ENCODE measurements around the gene AIM2. TPM values are rescaled to one million over a fixed set of nuclear protein-coding genes. Genes with fewer than 3 reads are reported as not detected.

Gene AIM2
- total RNA-seq, 1 experiment from 2014 or later = not detected

DNA sequence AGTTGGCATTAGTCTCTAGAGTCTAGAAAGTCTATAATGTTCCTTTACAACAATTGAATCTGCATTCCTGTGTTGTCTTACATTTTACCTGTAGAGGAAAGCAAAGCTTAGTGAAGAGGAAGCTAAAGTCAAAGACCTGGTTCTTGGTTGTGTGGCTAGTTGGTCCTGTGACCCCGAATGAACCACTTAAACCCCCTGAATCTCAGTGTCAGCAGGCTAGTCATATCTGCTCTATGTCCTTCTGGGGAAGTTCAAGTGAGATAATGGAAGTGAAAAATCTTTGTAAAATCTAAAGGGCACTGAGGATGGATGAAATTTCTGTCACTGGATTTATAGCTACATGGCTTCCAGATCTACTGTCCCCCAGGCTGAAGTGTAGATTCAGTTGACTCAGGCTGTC lies 24.0 kb upstream of the AIM2 start:
- no peak overlapping the region for H3K27ac Mint-ChIP-seq (ENCODE audit: unreplicated experiment)
- no TSS peak for BruUV-seq (replicated peaks)
- no peaks in the 10 kb centered on the region for H3K4me1 ChIP-seq
- TF ChIP-seq, protein P1, sequence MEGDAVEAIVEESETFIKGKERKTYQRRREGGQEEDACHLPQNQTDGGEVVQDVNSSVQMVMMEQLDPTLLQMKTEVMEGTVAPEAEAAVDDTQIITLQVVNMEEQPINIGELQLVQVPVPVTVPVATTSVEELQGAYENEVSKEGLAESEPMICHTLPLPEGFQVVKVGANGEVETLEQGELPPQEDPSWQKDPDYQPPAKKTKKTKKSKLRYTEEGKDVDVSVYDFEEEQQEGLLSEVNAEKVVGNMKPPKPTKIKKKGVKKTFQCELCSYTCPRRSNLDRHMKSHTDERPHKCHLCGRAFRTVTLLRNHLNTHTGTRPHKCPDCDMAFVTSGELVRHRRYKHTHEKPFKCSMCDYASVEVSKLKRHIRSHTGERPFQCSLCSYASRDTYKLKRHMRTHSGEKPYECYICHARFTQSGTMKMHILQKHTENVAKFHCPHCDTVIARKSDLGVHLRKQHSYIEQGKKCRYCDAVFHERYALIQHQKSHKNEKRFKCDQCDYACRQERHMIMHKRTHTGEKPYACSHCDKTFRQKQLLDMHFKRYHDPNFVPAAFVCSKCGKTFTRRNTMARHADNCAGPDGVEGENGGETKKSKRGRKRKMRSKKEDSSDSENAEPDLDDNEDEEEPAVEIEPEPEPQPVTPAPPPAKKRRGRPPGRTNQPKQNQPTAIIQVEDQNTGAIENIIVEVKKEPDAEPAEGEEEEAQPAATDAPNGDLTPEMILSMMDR (IDR thresholded peaks at IDR 0.05; ENCODE audit: insufficient read depth in 1 of 2, low read depth in 1 of 2, low read length in 1 of 2, severe bottlenecking in 1 of 2, unreplicated experiment in 1 of 2) = no peak
- H3K9me3 ChIP-seq = no peaks in the 10 kb centered on the region
- H3K27me3 Mint-ChIP-seq (ENCODE audit: insufficient read depth, unreplicated experiment) = peaks cover 33% of the 10 kb centered on the region
- POLR2A ChIA-PET = no interaction called here
- intact Hi-C loops (cut with micrococcal nuclease; ENCODE audit: unreplicated experiment) = no loop called here
- no peaks in the 10 kb centered on the region for H3K36me3 ChIP-seq (ENCODE audit: control insufficient read depth, insufficient read depth, low read length)
- DNase-seq = no peak
- no peaks in the 10 kb centered on the region for H3K4me1 Mint-ChIP-seq (ENCODE audit: low read depth, unreplicated experiment)
- no peaks in the 10 kb centered on the region; the same call in 1 of the 2 replicates for H3K27me3 ChIP-seq (replicated peaks; ENCODE audit: control insufficient read depth, insufficient read depth, low read length)
- H3K4me3 ChIP-seq (ENCODE audit: low read depth, low read length) = no peak overlapping the region
- no peaks in the 10 kb centered on the region for H3K36me3 Mint-ChIP-seq (ENCODE audit: insufficient read depth, unreplicated experiment)
- H3K9me3 Mint-ChIP-seq (ENCODE audit: unreplicated experiment) = no peaks in the 10 kb centered on the region
- CTCF ChIA-PET = no interaction called here
- H3K4me3 Mint-ChIP-seq (ENCODE audit: unreplicated experiment) = no peak overlapping the region

DNA sequence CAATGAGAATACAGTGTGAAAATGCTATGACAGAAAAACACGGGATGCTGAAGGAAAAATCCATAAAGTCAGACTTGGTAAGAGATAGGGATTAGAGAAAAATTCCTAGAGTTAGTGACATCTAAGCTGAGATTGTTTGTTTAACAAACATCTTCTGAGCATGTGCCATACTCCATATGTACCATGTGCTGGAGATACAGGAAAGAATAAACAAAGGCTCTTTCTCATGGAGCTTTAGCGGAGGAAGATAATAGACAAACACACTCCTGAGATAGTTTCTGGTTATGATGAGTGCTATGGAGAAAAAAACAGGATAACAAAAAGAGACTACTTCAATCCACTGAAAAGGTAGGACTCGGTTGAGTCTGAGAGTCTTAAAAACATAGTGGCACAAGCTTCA lies 22.0 kb upstream of the AIM2 start:
- Mint-ChIP-seq H3K9me3 (ENCODE audit: unreplicated experiment) (no peaks in the 10 kb centered on the region), H3K36me3 (ENCODE audit: insufficient read depth, unreplicated experiment) (no peaks in the 10 kb centered on the region), H3K4me1 (ENCODE audit: low read depth, unreplicated experiment) (no peaks in the 10 kb centered on the region), H3K27me3 (ENCODE audit: insufficient read depth, unreplicated experiment) (peaks cover 32% of the 10 kb centered on the region), H3K4me3 (ENCODE audit: unreplicated experiment) (no peak overlapping the region), H3K27ac (ENCODE audit: unreplicated experiment) (no peak overlapping the region)
- Histone ChIP-seq H3K36me3 (ENCODE audit: control insufficient read depth, insufficient read depth, low read length) (no peaks in the 10 kb centered on the region), H3K27me3 (replicated peaks; ENCODE audit: control insufficient read depth, insufficient read depth, low read length) (no peaks in the 10 kb centered on the region; the same call in 1 of the 2 replicates), H3K4me3 (ENCODE audit: low read depth, low read length) (no peak overlapping the region), H3K9me3 (no peaks in the 10 kb centered on the region), H3K4me1 (no peaks in the 10 kb centered on the region)
- TF ChIP-seq, protein P1 (IDR thresholded peaks at IDR 0.05; ENCODE audit: insufficient read depth in 1 of 2, low read depth in 1 of 2, low read length in 1 of 2, severe bottlenecking in 1 of 2, unreplicated experiment in 1 of 2) = no peak
- intact Hi-C loops (cut with micrococcal nuclease; ENCODE audit: unreplicated experiment) = no loop called here
- ChIA-PET CTCF (no interaction called here), POLR2A (no interaction called here)
- DNase-seq = no peak
- BruUV-seq (replicated peaks) = no TSS peak

DNA sequence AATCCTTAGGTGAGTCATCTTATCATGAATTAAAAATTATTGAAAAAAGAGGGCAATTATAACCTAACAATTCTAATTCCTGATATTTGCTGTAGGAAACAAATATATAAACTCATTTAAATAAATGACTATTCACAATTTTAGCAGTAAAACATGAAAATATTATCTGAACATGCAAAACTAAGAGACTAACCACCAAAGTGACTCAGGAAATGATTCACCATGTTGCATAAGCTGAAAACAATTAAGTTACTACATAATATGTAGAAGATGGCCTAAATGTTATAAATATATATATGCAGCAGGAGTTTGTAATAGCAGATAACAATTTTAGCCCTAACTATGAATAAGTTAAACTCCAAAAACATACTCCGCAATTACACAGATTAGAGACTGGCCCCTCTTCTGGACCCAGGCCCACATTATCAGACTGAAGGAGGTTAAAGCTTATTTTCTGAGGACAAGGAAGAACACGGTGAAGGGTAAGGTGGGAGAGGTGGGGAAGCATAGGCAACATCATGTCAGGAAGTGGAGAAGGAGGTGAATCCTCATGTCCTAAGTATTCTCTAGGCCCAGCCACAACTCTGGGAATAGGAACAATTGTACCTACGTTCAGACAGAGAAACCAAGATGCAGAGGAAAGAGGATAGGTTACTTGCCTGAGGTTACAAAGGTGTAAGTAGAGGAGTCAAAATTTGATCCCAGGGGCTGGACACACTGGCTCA lies 15.6 kb upstream of the AIM2 start:
- no peaks in the 10 kb centered on the region for H3K9me3 Mint-ChIP-seq (ENCODE audit: unreplicated experiment)
- ChIA-PET POLR2A (no interaction called here), CTCF (no interaction called here)
- no TSS peak for BruUV-seq (replicated peaks)
- Histone ChIP-seq H3K36me3 (ENCODE audit: control insufficient read depth, insufficient read depth, low read length) (no peaks in the 10 kb centered on the region), H3K4me3 (ENCODE audit: low read depth, low read length) (no peak overlapping the region), H3K4me1 (no peaks in the 10 kb centered on the region), H3K9me3 (no peaks in the 10 kb centered on the region), H3K27me3 (replicated peaks; ENCODE audit: control insufficient read depth, insufficient read depth, low read length) (no peaks in the 10 kb centered on the region)
- no peak overlapping the region for H3K4me3 Mint-ChIP-seq (ENCODE audit: unreplicated experiment)
- TF ChIP-seq, protein P1 (IDR thresholded peaks at IDR 0.05; ENCODE audit: insufficient read depth in 1 of 2, low read depth in 1 of 2, low read length in 1 of 2, severe bottlenecking in 1 of 2, unreplicated experiment in 1 of 2) = no peak
- no peak overlapping the region for H3K27ac Mint-ChIP-seq (ENCODE audit: unreplicated experiment)
- peaks cover 5% of the 10 kb centered on the region for H3K27me3 Mint-ChIP-seq (ENCODE audit: insufficient read depth, unreplicated experiment)
- intact Hi-C loops (cut with micrococcal nuclease; ENCODE audit: unreplicated experiment) = no loop called here
- H3K36me3 Mint-ChIP-seq (ENCODE audit: insufficient read depth, unreplicated experiment) = no peaks in the 10 kb centered on the region
- no peak for DNase-seq
- H3K4me1 Mint-ChIP-seq (ENCODE audit: low read depth, unreplicated experiment) = no peaks in the 10 kb centered on the region

All from Caco-2 (cell line).